Natural killer cell treated with Interleukin-12 subunit alpha and Interleukin-12 subunit beta and Interleukin-15 and Interleukin-18, amount 100 ng/mL, for 72 hours (primary cell): ENCODE results near the gene PHACTR3. TPM values are rescaled to one million over a fixed set of nuclear protein-coding genes. Genes with fewer than 3 reads are reported as not detected.

Experiments used
- ATAC-seq, 2 donors: fragments of 150-1000 bp; cut with Tn5 transposase in 1 of 2; sonication (Bioruptor Pico), chemical (Tn5 transposase) in 1 of 2; 2 replicates each; pipeline ENCODE4 v1.10.0; 2021
- DNase-seq: peaks from one replicate; pipeline ENCODE4 v3.0.0; 2022; ENCODE audit warnings: low spot score
- H3K27ac Mint-ChIP-seq, 2 donors: 1 replicate in 1 of 2; 2 replicates in 1 of 2; pipeline ENCODE4 v1.8.0; 2022; ENCODE audit warnings: mixed read lengths in 2 of 2, mild to moderate bottlenecking in 1 of 2, moderate library complexity in 1 of 2
- H3K27me3 Mint-ChIP-seq, 2 donors: 1 replicate in 1 of 2; 2 replicates in 1 of 2; pipeline ENCODE4 v1.8.0; 2022; ENCODE audit warnings: mixed read lengths in 2 of 2
- H3K36me3 Mint-ChIP-seq: one replicate; pipeline ENCODE4 v1.8.0; 2022; ENCODE audit warnings: mixed read lengths
- H3K4me1 Mint-ChIP-seq, 2 donors: 1 replicate in 1 of 2; 2 replicates in 1 of 2; pipeline ENCODE4 v1.8.0; 2022; ENCODE audit warnings: low read depth in 2 of 2, mixed read lengths in 2 of 2, mild to moderate bottlenecking in 1 of 2
- H3K4me3 Mint-ChIP-seq: one replicate; pipeline ENCODE4 v1.8.0; 2022; ENCODE audit warnings: mixed read lengths
- H3K9me3 Mint-ChIP-seq: 2 replicates; pipeline ENCODE4 v1.8.0; 2022; ENCODE audit warnings: mixed read lengths
- total RNA-seq, 2 donors: library from RNA; stranded (reverse); gene quantifications; one replicate each; pipeline ENCODE4 v1.2.3, GENCODE V29; 2022

PHACTR3 gene
- total RNA-seq, 2 donors from 2014 or later = not detected

- Mint-ChIP-seq H3K27ac (no peak overlapping the region), H3K36me3 (no peaks in the 10 kb centered on the region)
- DNase-seq = no peak
Observed at GRCh38 chr20:59824711-59825562, 220.6 kb downstream of the PHACTR3 start.

GRCh38 chr20:59825563-59825920 is 221.2 kb downstream of the PHACTR3 start:
- no peak overlapping the region for H3K4me3 Mint-ChIP-seq
- peaks cover 10 to 12% of the 10 kb centered on the region in 2 donors for H3K27me3 Mint-ChIP-seq
- ATAC-seq = no peak
- no peak overlapping the region for H3K27ac Mint-ChIP-seq
- H3K9me3 Mint-ChIP-seq = no peaks in the 10 kb centered on the region
- no peak for DNase-seq
- H3K36me3 Mint-ChIP-seq = no peaks in the 10 kb centered on the region
- H3K4me1 Mint-ChIP-seq = no peaks in the 10 kb centered on the region

More at GRCh38 chr20:59824711-59825562, 220.6 kb downstream of the PHACTR3 start:
- Mint-ChIP-seq H3K27me3 (peaks cover 4 to 8% of the 10 kb centered on the region in 2 donors), H3K4me1 (no peaks in the 10 kb centered on the region), H3K4me3 (no peak overlapping the region), H3K9me3 (no peaks in the 10 kb centered on the region)
- no peak for ATAC-seq

GRCh38 chr20:59825944-59826759 is 221.8 kb downstream of the PHACTR3 start:
- ATAC-seq = peak; percentile 23 to 37
- no peak overlapping the region for H3K27ac Mint-ChIP-seq
- peaks cover 10 to 12% of the 10 kb centered on the region in 2 donors for H3K27me3 Mint-ChIP-seq
- H3K4me3 Mint-ChIP-seq = no peak overlapping the region
- H3K4me1 Mint-ChIP-seq = no peaks in the 10 kb centered on the region
- H3K9me3 Mint-ChIP-seq = no peaks in the 10 kb centered on the region
- DNase-seq = no peak
- no peaks in the 10 kb centered on the region for H3K36me3 Mint-ChIP-seq

- Mint-ChIP-seq H3K36me3 (no peaks in the 10 kb centered on the region), H3K27me3 (peaks cover 10 to 12% of the 10 kb centered on the region in 2 donors), H3K4me1 (no peaks in the 10 kb centered on the region), H3K9me3 (no peaks in the 10 kb centered on the region), H3K4me3 (no peak overlapping the region), H3K27ac (no peak overlapping the region)
- DNase-seq (no peak), ATAC-seq (no peak)
Observed at GRCh38 chr20:59827138-59828056, 223.1 kb downstream of the PHACTR3 start.

- DNase-seq = no peak
- H3K9me3 Mint-ChIP-seq = no peaks in the 10 kb centered on the region
- H3K36me3 Mint-ChIP-seq = no peaks in the 10 kb centered on the region
- ATAC-seq = no peak
- H3K4me3 Mint-ChIP-seq = no peak overlapping the region
- H3K27me3 Mint-ChIP-seq = peaks cover 10 to 15% of the 10 kb centered on the region in 2 donors
- H3K27ac Mint-ChIP-seq = no peak overlapping the region
- H3K4me1 Mint-ChIP-seq = no peaks in the 10 kb centered on the region
Observed at GRCh38 chr20:59828125-59829053, 224.0 kb downstream of the PHACTR3 start.

GRCh38 chr20:59829054-59829785 is 224.9 kb downstream of the PHACTR3 start:
- Mint-ChIP-seq H3K27ac (no peak overlapping the region), H3K4me1 (no peaks in the 10 kb centered on the region), H3K27me3 (peaks cover 11 to 19% of the 10 kb centered on the region in 2 donors), H3K36me3 (no peaks in the 10 kb centered on the region), H3K4me3 (no peak overlapping the region), H3K9me3 (no peaks in the 10 kb centered on the region)
- DNase-seq (no peak), ATAC-seq (no peak)

GRCh38 chr20:59829786-59830664 is 225.7 kb downstream of the PHACTR3 start:
- Mint-ChIP-seq H3K27ac (no peak overlapping the region), H3K36me3 (no peaks in the 10 kb centered on the region), H3K27me3 (peaks cover 20 to 26% of the 10 kb centered on the region in 2 donors), H3K4me1 (no peaks in the 10 kb centered on the region), H3K4me3 (no peak overlapping the region), H3K9me3 (no peaks in the 10 kb centered on the region)
- no peak for DNase-seq
- ATAC-seq = no peak

GRCh38 chr20:59830665-59831023 is 226.3 kb downstream of the PHACTR3 start:
- peaks cover 0 to under 1% of the 10 kb centered on the region in 2 donors for H3K4me1 Mint-ChIP-seq
- ATAC-seq = no peak

GRCh38 chr20:59831024-59831915 is 226.9 kb downstream of the PHACTR3 start:
- peaks cover 29 to 31% of the 10 kb centered on the region in 2 donors for H3K27me3 Mint-ChIP-seq
- no peak overlapping the region for H3K27ac Mint-ChIP-seq
- ATAC-seq (no peak), DNase-seq (no peak)
- peaks cover 0 to 2% of the 10 kb centered on the region in 2 donors for H3K4me1 Mint-ChIP-seq
- no peak overlapping the region for H3K4me3 Mint-ChIP-seq
- no peaks in the 10 kb centered on the region for H3K9me3 Mint-ChIP-seq
- H3K36me3 Mint-ChIP-seq = no peaks in the 10 kb centered on the region

More at GRCh38 chr20:59830665-59831023, 226.3 kb downstream of the PHACTR3 start:
- H3K9me3 Mint-ChIP-seq = no peaks in the 10 kb centered on the region
- H3K4me3 Mint-ChIP-seq = no peak overlapping the region
- H3K27ac Mint-ChIP-seq = no peak overlapping the region
- H3K27me3 Mint-ChIP-seq = peaks cover 26 to 28% of the 10 kb centered on the region in 2 donors
- DNase-seq = no peak
- no peaks in the 10 kb centered on the region for H3K36me3 Mint-ChIP-seq

GRCh38 chr20:59831916-59832270 is 227.6 kb downstream of the PHACTR3 start:
- Mint-ChIP-seq H3K27me3 (peaks cover 28 to 29% of the 10 kb centered on the region in 2 donors), H3K36me3 (no peaks in the 10 kb centered on the region), H3K4me3 (no peak overlapping the region), H3K27ac (no peak overlapping the region), H3K4me1 (peaks cover 0 to 2% of the 10 kb centered on the region in 2 donors), H3K9me3 (no peaks in the 10 kb centered on the region)
- no peak for ATAC-seq
- DNase-seq = no peak
